Measurements from ENCODE around the gene TMEM187. TPM values are rescaled to one million over a fixed set of nuclear protein-coding genes. Genes with fewer than 3 reads are reported as not detected.
"Not testable (repeated sequence)": the region's sequence is repeated elsewhere in the genome, so short reads cannot be mapped to it uniquely, and the experiment has no call there.

The TMEM187 gene
- total and polyA plus RNA-seq, 8 donors = 3.9 to 13.5 (median 6.3) TPM

DNA sequence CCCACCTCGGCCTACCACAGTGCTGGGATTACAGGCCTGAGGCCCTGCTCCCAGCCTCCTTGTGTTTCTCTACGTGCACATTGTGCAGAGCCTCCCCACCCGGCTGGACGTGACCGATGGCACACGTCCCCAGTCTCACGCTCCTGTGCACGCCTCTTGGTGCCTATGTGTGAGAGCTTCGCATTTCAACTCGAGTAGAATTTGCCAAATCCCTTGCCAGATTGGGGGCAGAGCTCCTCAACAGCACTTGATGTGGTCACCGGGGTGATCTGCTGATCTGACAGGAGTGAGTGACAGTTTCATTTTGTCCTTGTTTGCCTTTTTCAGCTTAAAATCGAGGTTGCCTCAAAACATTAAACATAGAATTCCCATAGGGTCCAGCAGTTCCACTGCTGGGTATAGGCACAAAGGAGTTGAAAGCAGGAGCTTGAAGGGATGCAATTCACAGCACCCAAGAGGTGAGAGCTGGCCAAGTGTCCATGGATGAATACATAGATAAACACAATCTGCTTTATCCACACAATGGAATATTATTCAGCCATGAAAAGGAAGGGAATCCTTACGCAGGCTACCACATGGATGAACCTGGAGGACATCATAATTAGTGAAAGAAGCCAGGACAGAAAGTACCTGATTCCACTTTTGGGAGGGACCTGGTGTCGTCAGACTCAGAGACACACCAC lies 17.6 kb downstream of the TMEM187 start:
- Histone ChIP-seq H3K27ac (no peak overlapping the region), H3K36me3 (no peaks in the 10 kb centered on the region), H3K4me1 (peaks cover 2 to 10% of the 10 kb centered on the region in 2 donors), H3K27me3 (peaks cover 0 to 9% of the 10 kb centered on the region in 2 donors), H3K9me3 (no peaks in the 10 kb centered on the region), H3K4me3 (no peak overlapping the region)
- TF ChIP-seq, protein P1, sequence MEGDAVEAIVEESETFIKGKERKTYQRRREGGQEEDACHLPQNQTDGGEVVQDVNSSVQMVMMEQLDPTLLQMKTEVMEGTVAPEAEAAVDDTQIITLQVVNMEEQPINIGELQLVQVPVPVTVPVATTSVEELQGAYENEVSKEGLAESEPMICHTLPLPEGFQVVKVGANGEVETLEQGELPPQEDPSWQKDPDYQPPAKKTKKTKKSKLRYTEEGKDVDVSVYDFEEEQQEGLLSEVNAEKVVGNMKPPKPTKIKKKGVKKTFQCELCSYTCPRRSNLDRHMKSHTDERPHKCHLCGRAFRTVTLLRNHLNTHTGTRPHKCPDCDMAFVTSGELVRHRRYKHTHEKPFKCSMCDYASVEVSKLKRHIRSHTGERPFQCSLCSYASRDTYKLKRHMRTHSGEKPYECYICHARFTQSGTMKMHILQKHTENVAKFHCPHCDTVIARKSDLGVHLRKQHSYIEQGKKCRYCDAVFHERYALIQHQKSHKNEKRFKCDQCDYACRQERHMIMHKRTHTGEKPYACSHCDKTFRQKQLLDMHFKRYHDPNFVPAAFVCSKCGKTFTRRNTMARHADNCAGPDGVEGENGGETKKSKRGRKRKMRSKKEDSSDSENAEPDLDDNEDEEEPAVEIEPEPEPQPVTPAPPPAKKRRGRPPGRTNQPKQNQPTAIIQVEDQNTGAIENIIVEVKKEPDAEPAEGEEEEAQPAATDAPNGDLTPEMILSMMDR (IDR thresholded peaks at IDR 0.05) = no peak
- intact Hi-C loops (cut with DNase I) = no loop called here
- no peak for ATAC-seq
- DNase-seq = no peak

DNA sequence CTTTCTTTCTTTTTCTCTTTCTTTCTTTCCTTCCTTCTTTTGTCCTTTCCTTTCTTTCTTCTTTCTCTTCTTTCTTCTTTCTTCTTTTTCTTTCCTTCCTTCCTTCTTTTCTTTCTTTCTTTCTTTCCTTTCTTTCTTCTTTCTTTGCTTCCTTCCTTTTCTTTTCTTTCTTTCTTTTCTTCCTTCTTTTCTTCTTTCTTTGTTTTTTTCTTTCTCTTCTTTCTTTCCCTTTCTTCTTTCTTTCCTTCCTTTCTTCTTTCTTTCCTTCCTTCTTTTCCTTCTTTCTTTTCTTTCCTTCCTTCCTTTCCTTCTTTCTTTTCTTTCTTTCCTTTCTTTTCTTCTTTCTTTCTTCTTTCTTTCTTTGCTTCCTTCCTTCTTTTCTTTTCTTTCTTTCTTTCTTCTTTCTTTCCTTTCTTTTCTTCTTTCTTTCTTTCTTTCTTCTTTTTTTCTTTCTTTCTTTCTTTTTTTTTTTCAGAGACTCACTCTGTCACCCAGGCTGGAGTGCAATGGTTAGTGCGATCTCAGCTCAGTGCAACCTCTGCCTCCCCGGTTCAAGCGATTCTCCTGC lies 18.5 kb downstream of the TMEM187 start:
- intact Hi-C loops (cut with DNase I) = no loop called here
- no peak overlapping the region for H3K27ac ChIP-seq
- TF ChIP-seq, protein P1 (IDR thresholded peaks at IDR 0.05) = no peak
- no peaks in the 10 kb centered on the region for H3K9me3 ChIP-seq
- no peak overlapping the region for H3K4me3 ChIP-seq
- no peaks in the 10 kb centered on the region for H3K36me3 ChIP-seq
- H3K4me1 ChIP-seq = peaks cover 0 to 6% of the 10 kb centered on the region in 2 donors
- ATAC-seq = no peak
- H3K27me3 ChIP-seq = peaks cover 0 to 9% of the 10 kb centered on the region in 2 donors
- DNase-seq = no peak

DNA sequence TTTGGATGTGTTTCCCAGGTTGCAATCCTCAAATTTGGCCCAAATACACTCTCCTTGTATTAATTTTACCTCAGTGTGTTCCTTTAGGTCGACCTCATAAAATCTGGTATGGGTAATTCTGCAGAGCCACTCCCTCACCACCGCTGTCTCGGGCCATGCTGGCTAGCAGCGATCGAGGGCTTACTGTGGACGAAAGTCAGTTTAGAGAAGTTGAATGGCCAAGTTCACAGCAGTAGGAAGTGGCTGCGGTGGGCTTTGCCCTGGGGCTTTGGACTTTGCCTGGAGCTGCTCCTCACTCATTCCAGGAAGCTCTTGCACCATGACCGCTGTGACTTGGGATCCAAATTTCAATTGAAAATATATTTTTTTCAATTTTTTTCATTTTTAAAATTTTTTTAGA lies 19.6 kb downstream of the TMEM187 start:
- H3K4me1 ChIP-seq = peaks cover 0 to 6% of the 10 kb centered on the region in 2 donors
- intact Hi-C loops (cut with DNase I) = no loop called here
- no peak for DNase-seq
- ATAC-seq = no peak
- no peaks in the 10 kb centered on the region for H3K9me3 ChIP-seq
- no peak overlapping the region for H3K4me3 ChIP-seq
- TF ChIP-seq, protein P1 (IDR thresholded peaks at IDR 0.05) = no peak
- no peak overlapping the region for H3K27ac ChIP-seq
- H3K27me3 ChIP-seq = peaks cover 0 to 9% of the 10 kb centered on the region in 2 donors
- H3K36me3 ChIP-seq = no peaks in the 10 kb centered on the region

DNA sequence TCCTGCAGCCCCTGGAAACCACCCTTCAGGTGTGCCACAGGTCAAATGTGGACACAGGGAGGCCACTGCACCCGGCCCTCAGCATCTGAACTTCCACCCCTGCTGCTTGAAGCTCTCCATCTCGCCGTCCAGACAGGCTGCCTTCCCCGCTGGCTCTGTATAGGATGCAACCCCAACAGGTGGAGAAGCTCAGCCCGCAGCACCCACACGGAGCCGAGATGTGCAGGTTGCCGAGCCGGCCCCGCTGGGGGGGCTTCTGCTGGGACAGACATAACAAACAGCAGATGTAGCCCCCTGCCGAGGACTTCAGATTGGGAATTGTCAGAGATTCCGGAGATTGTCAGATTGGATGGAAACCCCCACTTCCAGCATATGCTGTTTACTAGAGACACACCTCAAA lies 20.5 kb downstream of the TMEM187 start:
- DNase-seq = no peak
- H3K27ac ChIP-seq = no peak overlapping the region
- no peak for ATAC-seq
- intact Hi-C loops (cut with DNase I) = no loop called here
- H3K27me3 ChIP-seq = peaks cover 0 to 9% of the 10 kb centered on the region in 2 donors
- H3K4me1 ChIP-seq = peaks cover 0 to 6% of the 10 kb centered on the region in 2 donors
- no peaks in the 10 kb centered on the region for H3K9me3 ChIP-seq
- H3K4me3 ChIP-seq = no peak overlapping the region
- no peaks in the 10 kb centered on the region for H3K36me3 ChIP-seq
- TF ChIP-seq, protein P1 (IDR thresholded peaks at IDR 0.05) = no peak

DNA sequence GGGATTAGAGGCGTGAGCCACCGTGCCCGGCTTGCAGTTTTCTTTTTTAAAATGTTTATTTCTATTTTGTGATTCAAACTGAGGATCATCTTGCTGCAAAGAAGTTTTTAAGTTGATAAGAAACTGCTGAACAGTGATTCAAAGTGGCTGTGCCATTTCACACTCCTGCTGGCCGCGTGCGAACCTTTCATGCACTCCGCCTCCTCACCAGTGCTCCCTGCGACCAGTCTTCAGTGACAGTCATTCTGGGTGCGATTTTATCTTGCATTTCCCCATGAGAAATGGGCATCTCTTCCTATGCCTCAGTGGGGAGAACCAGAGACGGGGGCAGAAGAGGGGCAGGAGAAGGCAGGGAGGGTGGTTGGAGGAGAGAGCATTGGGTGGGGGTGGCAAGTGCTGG lies 21.4 kb downstream of the TMEM187 start:
- intact Hi-C loops (cut with DNase I) = no loop called here
- no peaks in the 10 kb centered on the region for H3K9me3 ChIP-seq
- H3K36me3 ChIP-seq = no peaks in the 10 kb centered on the region
- ATAC-seq (no peak), DNase-seq (no peak)
- H3K4me3 ChIP-seq = no peak overlapping the region
- peaks cover 0 to 6% of the 10 kb centered on the region in 2 donors for H3K27me3 ChIP-seq
- H3K4me1 ChIP-seq = peaks cover 0 to 6% of the 10 kb centered on the region in 2 donors
- H3K27ac ChIP-seq = no peak overlapping the region
- TF ChIP-seq, protein P1 (IDR thresholded peaks at IDR 0.05) = no peak

DNA sequence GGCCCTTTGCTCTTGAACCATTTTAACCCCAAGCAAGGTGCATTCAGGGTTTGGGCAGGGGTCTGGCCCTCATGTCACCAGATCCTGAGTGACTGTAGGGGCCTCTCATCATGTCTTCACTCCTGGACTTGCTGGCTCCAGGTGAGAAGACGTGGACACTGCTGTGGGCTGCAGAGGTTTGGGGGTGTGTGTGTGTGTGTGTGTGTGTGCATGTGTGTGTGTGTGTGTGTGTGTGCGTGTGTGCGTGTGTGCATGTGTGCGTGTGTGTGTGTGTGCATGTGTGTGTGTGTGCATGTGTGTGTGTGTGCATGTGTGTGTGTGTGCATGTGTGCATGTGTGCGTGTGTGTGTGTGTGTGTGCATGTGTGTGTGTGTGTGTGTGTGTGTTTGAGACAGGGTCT lies 21.8 kb downstream of the TMEM187 start:
- H3K36me3 ChIP-seq; H3K9me3 ChIP-seq; H3K4me1 ChIP-seq; H3K27ac ChIP-seq; ATAC-seq; DNase-seq; intact Hi-C loops (cut with DNase I); H3K27me3 ChIP-seq; H3K4me3 ChIP-seq: not testable (repeated sequence)
